Activated CD4-positive, alpha-beta T cell treated with anti-CD3 and anti-CD28 coated beads for 48 hours (primary cell): Measurements from ENCODE around the gene CGREF1.

Source experiments
- DNase-seq: peaks from one replicate; pipeline ENCODE4 v3.0.0-alpha.2; 2020

Gene CGREF1, protein sequence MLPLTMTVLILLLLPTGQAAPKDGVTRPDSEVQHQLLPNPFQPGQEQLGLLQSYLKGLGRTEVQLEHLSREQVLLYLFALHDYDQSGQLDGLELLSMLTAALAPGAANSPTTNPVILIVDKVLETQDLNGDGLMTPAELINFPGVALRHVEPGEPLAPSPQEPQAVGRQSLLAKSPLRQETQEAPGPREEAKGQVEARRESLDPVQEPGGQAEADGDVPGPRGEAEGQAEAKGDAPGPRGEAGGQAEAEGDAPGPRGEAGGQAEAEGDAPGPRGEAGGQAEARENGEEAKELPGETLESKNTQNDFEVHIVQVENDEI

GRCh38 chr2:27118525-27119329 is at the start of gene CGREF1:
CGREF1 (minus strand) TSS chr2:27119128; CDS start chr2:27104366, 14,762 bp downstream.
- DNase-seq: peak; percentile 37

DNA sequence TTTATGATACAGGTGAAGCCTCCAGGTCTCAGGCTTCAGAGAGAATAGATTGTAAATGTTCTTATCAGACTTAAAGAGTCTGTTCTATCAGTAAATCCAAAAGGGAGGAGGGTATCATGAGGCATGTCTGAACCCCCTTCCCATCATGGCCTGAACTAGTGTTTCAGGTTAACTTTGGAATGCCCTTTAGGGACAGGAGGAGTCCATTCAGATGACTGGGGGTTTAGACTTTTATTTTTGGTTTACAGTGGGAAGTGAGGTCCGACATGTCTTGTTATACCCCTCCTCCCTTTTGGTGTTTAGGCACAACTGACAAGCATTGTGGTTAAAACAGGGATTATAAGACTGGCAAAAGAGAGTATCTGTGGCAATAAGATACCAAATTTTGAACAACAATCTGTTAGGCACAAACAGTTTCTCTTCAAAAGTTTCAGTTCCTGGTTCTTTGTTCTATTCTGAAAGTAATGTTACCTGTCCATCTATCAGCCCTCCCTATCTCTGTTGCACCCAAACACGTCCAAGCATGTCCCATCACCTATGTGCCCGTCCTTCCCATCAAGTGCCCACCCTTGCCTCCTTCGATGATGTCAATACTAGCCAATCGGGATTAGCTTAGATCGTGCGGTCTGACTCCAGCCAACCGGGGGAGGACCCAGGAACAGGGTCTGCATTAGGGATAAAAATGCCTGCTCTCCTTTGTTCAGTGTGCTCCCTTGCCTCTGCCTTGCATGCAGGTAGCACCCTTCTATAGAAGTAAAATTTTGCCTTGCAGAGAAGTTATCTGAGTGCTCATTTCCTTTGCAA is 46.2 kb upstream of the CGREF1 start:
- no peak for DNase-seq

- no peak for DNase-seq
Measured at GRCh38 chr2:27162151-27163121, 43.5 kb upstream of the CGREF1 start.

DNA sequence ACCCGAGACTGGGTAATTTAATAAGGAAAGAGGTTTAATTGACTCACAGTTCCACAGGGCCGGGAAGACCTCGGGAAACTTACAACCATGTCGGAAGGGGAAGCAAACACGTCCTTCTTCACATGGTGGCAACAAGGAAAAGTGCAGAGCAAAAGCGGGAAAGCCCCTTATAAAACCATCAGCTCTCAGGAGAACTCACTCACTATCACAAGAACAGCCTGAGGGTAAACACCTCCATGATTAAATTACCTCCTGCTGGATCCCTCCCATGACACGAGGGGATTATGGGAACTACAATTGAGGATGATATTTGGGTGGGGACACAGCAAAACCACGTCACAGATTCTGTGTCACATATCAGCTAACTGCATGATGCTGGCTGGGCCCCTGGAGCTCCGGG is 41.3 kb upstream of the CGREF1 start:
- no peak for DNase-seq

GRCh38 chr2:27159271-27159670 is 40.3 kb upstream of the CGREF1 start:
- DNase-seq: no peak

DNA sequence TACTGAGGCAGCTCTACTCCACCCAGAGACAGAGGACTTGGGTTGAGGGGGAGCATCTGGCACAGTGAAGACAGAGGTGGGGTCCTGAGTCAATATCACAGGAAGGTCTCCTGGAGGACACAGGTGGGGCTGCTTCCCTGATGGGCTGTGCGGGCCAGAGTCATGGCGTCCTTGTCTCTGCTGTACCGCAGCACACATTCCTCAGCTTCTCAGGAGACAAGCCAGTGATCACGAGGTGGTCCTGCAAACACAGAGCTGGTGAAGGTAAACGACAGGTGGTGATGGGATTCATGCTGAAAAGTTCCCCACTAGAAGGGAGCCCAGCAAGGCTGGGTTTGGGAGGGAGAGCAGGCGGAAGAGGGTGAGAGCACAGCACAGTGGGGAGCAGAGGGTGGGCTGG is 39.5 kb upstream of the CGREF1 start:
- DNase-seq: no peak

DNA sequence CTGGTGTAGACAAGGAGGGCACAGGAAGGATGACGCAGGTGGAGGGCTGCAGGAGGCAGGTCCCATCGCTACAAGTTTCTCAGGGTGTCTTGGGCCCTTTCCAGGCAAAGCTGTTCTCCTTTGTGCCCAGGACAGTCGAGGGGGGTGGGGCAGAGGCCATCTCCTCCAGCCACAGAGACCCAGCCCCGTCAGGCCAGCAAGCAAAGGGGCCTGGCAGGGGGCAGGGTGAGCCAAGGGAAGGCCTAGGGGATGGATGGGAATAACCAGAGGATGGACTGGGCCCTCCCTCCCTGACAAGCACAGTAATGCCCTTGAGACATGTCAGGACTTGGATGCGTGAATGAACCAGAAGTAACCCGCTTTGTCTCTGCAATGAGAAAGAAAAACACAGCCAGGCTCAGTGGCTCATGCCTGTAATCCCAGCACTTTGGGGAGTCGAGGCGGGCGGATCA is 36.2 kb upstream of the CGREF1 start:
- DNase-seq: no peak

DNA sequence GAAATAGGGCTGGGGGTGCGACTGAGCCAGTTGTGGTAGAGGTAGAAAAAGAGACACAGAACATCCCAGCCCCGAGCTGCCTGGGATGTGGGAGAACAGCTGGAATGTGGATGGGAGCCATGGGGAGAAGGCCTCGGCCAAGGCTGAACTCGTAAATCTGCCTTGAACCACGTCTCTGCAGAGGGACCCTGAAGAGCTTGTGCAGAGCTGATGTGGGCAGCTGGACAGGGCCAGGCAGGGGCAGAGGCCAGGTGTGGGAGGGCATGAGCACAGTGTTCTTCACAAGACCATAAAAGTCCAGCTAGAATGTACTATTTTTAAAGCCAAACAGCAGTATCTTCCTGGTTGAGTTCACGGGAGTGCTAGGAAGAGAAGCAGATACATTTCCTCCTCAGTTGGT is 35.6 kb upstream of the CGREF1 start:
- DNase-seq: no peak

DNA sequence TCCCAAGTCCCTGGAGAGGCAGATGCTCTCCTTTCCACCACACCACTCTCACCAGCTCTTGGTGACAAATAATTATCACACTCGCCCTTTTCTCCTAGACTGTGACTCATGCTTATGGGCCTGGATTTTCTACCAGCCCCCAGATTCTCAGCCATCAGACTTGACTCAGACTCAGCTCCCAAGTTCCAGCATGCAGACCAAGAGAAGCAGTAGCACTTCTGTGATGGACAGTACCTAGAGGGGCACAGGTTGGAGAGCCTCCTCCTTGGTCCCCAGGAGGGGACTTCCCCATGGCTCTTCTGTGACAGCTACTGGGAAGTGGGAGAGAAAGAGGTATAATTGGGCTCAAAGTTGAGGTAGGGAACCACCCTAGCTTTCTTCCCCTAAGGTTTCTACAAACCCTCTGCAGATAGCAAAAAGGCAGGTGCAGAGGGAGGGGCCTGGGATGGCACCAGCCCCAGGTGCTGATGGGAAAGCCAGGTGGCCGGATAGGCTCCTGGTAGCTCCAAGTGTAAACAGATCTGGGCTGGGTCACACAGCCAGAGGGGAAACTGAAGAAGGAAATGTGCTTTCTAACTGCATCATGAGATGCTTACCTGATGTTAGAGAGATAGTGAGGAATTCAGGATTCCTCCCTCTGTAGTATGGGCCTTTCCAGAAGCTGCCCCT is 34.0 kb upstream of the CGREF1 start:
- no peak for DNase-seq

DNA sequence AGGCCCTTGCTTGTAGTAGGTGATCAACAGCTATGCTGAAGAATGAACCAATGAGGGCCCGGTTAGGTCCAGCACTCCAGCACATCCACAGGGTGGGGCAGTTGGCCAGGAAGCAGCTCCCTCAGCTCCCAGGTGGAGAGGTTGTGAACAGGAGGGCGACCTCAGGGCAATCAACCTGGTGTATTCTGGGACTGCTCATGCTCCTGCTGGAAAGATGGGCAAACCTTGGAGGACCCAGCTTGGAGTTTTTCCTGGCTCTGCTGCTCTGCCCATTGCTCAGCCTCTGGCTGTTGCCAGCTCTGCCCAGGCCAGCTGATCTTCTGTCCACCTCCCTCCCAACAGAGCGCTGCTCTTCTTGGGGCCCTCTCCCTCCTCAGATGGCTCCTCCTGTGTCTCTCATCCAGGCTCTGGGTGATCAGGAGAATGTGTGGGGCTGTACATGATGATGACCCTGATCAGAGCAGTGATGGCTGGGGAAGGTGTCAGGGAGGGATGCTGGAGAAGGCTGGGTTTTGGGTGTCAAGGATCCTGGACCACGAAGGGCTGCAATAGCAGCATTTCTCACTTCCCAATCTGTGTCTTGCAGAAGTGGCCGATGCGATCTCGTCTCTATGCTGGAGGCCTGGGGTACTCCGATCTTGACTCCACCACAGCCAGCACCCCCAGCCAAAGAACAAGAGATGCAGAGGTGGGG is 33.3 kb upstream of the CGREF1 start:
- DNase-seq: no peak

- DNase-seq: no peak
Measured at GRCh38 chr2:27150639-27151230, 31.8 kb upstream of the CGREF1 start.

DNA sequence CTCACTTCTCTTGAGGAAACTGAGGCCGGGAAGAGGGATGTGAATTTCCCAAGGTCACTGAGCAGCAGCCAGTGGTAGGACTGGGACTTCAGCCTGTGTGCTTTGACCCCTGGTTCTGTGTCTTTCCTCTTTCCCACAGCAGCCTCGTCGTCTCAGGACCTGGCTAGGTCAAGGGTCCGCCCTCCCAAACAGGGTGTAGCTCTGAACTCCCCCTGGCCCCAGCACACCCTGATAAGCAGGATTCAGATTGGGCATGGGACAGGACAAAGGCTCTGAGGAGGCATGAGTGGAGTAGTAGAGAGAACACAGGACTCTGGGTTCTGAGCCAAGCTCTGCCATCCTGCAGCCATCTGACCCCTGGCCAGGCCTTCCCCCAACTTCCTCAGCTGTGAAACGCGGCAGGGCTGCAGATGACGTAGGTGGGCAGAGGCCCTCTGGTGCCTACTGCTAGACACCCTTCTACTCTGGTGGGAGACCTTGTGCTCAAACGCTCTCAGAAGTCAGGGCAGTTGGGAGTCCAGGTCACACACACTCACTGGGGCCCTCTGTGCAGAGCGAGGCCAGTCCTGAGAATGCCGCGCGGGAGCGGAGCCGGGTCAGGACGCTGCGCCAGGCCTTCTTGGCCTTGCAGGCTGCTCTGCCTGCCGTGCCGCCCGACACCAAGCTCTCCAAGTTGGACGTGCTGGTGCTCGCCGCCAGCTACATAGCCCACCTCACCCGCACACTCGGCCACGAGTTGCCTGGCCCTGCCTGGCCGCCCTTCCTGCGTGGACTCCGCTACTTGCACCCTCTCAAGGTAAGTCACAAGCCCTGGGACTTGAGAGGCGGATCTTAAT is 30.9 kb upstream of the CGREF1 start:
- DNase-seq: no peak

- DNase-seq: no peak
Measured at GRCh38 chr2:27148801-27149439, 30.0 kb upstream of the CGREF1 start, which contains the start of gene TCF23. TCF23 (plus strand) TSS chr2:27149004; CDS start chr2:27149134, 130 bp downstream.

- no peak for DNase-seq
Measured at GRCh38 chr2:27147935-27148334, 29.0 kb upstream of the CGREF1 start.

- no peak for DNase-seq
Measured at GRCh38 chr2:27145682-27146081, 26.8 kb upstream of the CGREF1 start.

DNA sequence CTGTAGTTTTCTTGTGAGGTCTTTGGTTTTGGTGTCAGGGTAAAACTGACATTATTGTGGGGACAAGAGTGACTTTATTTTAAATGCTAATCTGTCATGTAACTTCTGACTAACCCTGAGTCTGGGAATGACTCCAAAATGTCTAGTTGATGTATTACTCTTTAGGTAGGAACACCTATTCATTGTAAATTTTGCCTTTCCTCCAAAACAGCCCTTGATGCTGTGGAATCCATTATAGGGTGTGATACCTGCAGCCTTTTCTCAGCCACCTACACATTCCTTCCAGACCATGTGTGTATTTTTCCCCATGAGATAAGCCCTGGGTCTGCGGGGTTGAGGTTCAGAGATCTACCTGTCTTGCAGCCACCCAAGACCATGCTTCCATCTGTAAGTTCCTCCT is 24.4 kb upstream of the CGREF1 start:
- DNase-seq: no peak

DNA sequence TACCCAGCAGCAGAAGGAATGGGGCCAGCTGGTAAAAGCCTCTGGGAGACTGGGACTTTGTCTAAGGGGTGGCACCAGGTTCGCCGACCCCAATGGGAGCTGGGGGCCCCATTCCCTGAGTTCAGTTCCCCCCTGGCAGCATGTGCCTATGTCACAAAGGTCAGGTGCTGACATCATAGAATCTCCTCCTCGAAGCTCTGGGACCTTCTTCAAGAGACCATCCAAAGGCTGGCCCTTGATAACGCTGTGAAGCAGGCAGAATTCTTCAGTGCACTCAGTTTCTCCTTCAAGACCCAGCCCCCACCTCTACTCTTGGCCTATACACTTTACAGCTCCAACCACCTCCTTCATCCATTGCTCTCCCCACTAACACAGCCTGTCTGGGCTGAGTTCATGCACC is 20.4 kb upstream of the CGREF1 start, which contains the start of gene PRR30:
PRR30 (minus strand) TSS at position 101 of the 400 bp plus-strand sequence. CDS start 1,081 bp downstream, outside the sequence.
- no peak for DNase-seq

DNA sequence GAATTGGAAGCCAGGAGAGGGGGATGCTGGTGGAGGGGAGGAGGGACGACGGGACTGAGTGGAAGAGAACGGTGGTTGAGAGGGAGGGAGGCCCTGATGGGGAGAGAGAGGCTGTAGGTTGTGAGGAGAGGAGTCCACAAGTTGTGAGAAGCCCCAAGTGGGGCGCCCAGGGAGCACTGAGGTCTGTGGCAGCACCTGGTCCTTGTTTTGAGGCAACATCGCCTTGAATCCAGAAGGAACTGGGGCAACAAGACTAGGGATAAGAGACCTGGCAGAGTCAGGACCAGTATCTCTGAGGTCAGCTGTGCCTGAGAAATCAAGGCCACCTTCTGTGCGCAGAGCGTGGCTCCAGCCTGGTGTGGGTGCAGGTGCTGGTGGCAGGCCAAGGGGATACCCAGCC is 19.2 kb upstream of the CGREF1 start:
- DNase-seq: no peak
